HepG2 (cell line): ENCODE results near the gene LYSET. TPM values are rescaled to one million over a fixed set of nuclear protein-coding genes. Genes with fewer than 3 reads are reported as not detected.

Experiments
- ATF7 ChIP-seq, 2 experiments: fragments of 450-650 bp in 1 of 2; sonication (generic) in 1 of 2; formaldehyde crosslinking in 1 of 2; IDR thresholded peaks; 2 replicates each; pipeline versions ENCODE4 v1.4.0 to v1.6.1; 2016 to 2020; ENCODE audit warnings: antibody characterized with exemption in 1 of 2, mild to moderate bottlenecking in 1 of 2, missing genetic modification reagents in 1 of 2
- CHCHD3 ChIP-seq: sonication (generic); formaldehyde crosslinking; IDR thresholded peaks from 2 replicates; pipeline ENCODE4 v1.8.0; 2022; ENCODE audit warnings: mild to moderate bottlenecking, missing genetic modification reagents, moderate library complexity
- CHD2 ChIP-seq: IDR thresholded peaks from 2 replicates; pipeline ENCODE4 v1.6.1; 2011; ENCODE audit warnings: low read depth, low read length, improper control_type of control experiment
- ELK4 ChIP-seq: sonication (generic); formaldehyde crosslinking; IDR thresholded peaks from 2 replicates; pipeline ENCODE4 v1.9.0; 2021; ENCODE audit warnings: missing genetic modification reagents, borderline replicate concordance
- FIP1L1 ChIP-seq: fragments of 200-400 bp; formaldehyde crosslinking; IDR thresholded peaks from 2 replicates; pipeline ENCODE4 v1.6.1; 2018; ENCODE audit warnings: low read depth, mild to moderate bottlenecking, low read length, moderate library complexity, borderline replicate concordance; ENCODE audit not compliant: insufficient read depth
- GZF1 ChIP-seq: sonication (generic); formaldehyde crosslinking; IDR thresholded peaks from 2 replicates; pipeline ENCODE4 v1.5.1; 2020; ENCODE audit warnings: mild to moderate bottlenecking, missing genetic modification reagents
- MXD3 ChIP-seq: IDR thresholded peaks from 2 replicates; pipeline ENCODE4 v1.6.1; 2016; ENCODE audit warnings: mild to moderate bottlenecking, missing biosample characterization, missing genetic modification reagents
- NCOA5 ChIP-seq: sonication (generic); formaldehyde crosslinking; IDR thresholded peaks from 2 replicates; pipeline ENCODE4 v1.4.0; 2020; ENCODE audit warnings: missing genetic modification reagents
- NFIB ChIP-seq: sonication (generic); formaldehyde crosslinking; IDR thresholded peaks from 2 replicates; pipeline ENCODE4 v1.9.0; 2021; ENCODE audit warnings: missing genetic modification reagents, mild to moderate bottlenecking, borderline replicate concordance
- PLRG1 ChIP-seq: fragments of 450-650 bp; conservative IDR thresholded peaks from 2 replicates; pipeline ENCODE4 v1.6.1; 2016
- POLR2AphosphoS5 ChIP-seq: IDR thresholded peaks from 2 replicates; pipeline ENCODE4 v1.6.1; 2012; ENCODE audit warnings: low read depth, low read length
- RAD51 ChIP-seq: fragments of 450-650 bp; IDR thresholded peaks from 2 replicates; pipeline ENCODE4 v1.6.1; 2016; ENCODE audit warnings: borderline replicate concordance
- RBFOX2 ChIP-seq: fragments of 200-400 bp; formaldehyde crosslinking; IDR thresholded peaks from 2 replicates; pipeline ENCODE4 v1.6.1; 2017; ENCODE audit warnings: low read depth, mild to moderate bottlenecking, low read length
- SAP130 ChIP-seq: IDR thresholded peaks from 2 replicates; pipeline ENCODE4 v1.6.1; 2016; ENCODE audit warnings: low read depth
- SOX13 ChIP-seq, 3 experiments: fragments of 450-650 bp in 1 of 3; sonication (generic) in 1 of 3; formaldehyde crosslinking in 1 of 3; IDR thresholded peaks in 2 of 3; conservative IDR thresholded peaks in 1 of 3; 2 replicates each; pipeline versions ENCODE4 v1.5.0 to v1.6.1; 2016 to 2020; ENCODE audit warnings: antibody characterized with exemption in 1 of 3, mild to moderate bottlenecking in 1 of 3, missing compliant biosample characterization in 1 of 3, missing genetic modification reagents in 1 of 3, moderate library complexity in 1 of 3
- SP5 ChIP-seq: IDR thresholded peaks from 2 replicates; pipeline ENCODE4 v1.6.1; 2016; ENCODE audit warnings: low read depth, borderline replicate concordance
- THYN1 ChIP-seq: sonication (generic); formaldehyde crosslinking; IDR thresholded peaks from 2 replicates; pipeline ENCODE4 v1.8.1; 2023; ENCODE audit warnings: low read depth, mild to moderate bottlenecking, moderate library complexity, missing genetic modification reagents, borderline replicate concordance
- ZBTB25 ChIP-seq: IDR thresholded peaks from 2 replicates; pipeline ENCODE4 v1.6.1; 2018; ENCODE audit warnings: missing genetic modification reagents
- ZBTB8A ChIP-seq: sonication (generic); formaldehyde crosslinking; IDR thresholded peaks from 2 replicates; pipeline ENCODE4 v1.4.0; 2020; ENCODE audit warnings: mild to moderate bottlenecking, low read depth, missing genetic modification reagents, borderline replicate concordance
- ZFP62 ChIP-seq: sonication (generic); formaldehyde crosslinking; IDR thresholded peaks from 2 replicates; pipeline ENCODE4 v1.4.0; 2020; ENCODE audit warnings: missing genetic modification reagents
- ZFX ChIP-seq: sonication (generic); formaldehyde crosslinking; IDR thresholded peaks from 2 replicates; pipeline ENCODE4 v1.4.0; 2020; ENCODE audit warnings: mild to moderate bottlenecking, low read depth, missing genetic modification reagents, moderate library complexity
- ZNF180 ChIP-seq: sonication (generic); formaldehyde crosslinking; IDR thresholded peaks from 2 replicates; pipeline ENCODE4 v1.4.0; 2020; ENCODE audit warnings: low read depth, missing genetic modification reagents, borderline replicate concordance
- ZNF34 ChIP-seq: sonication (generic); formaldehyde crosslinking; IDR thresholded peaks from 2 replicates; pipeline ENCODE4 v1.4.0; 2020; ENCODE audit warnings: mild to moderate bottlenecking, missing genetic modification reagents, borderline replicate concordance
- ZNF605 ChIP-seq: sonication (generic); formaldehyde crosslinking; IDR thresholded peaks from 2 replicates; pipeline ENCODE4 v1.8.0; 2022; ENCODE audit warnings: mild to moderate bottlenecking, missing genetic modification reagents
- ZNF878 ChIP-seq: sonication (generic); formaldehyde crosslinking; IDR thresholded peaks from 2 replicates; pipeline ENCODE4 v1.8.1; 2023; ENCODE audit warnings: mild to moderate bottlenecking, missing genetic modification reagents, moderate library complexity
- polyA plus RNA-seq, 8 experiments: library from polyadenylated mRNA; depleted of rRNA in 3 of 8; stranded (reverse) in 7 of 8; unstranded in 1 of 8; fragments of >200 nt; fragmentation: Illumina TruSeq in 4 of 8; extraction: Trizol in 4 of 8; gene quantifications; 2 replicates each; pipeline versions ENCODE4 v1.2.1 to v1.2.3, GENCODE V29; 2011 to 2016; ENCODE audit warnings: low read depth in 4 of 8, missing spikeins in 1 of 8, mixed read lengths in 1 of 8; ENCODE audit not compliant: insufficient read depth in 1 of 8
- total RNA-seq, 5 experiments: library from RNA; depleted of rRNA; stranded (reverse); fragments of >200 nt; fragmentation: Illumina TruSeq; extraction: Trizol; gene quantifications; 2 replicates each; pipeline ENCODE4 v1.2.3, GENCODE V29; 2016; ENCODE audit warnings: low read depth in 1 of 5
- TF ChIP-seq, protein P1 (sequence below): IDR thresholded peaks from 2 replicates; pipeline ENCODE4 v1.6.1; 2016; ENCODE audit warnings: control low read depth

Gene LYSET
- total and polyA plus RNA-seq, 2 of the 13 experiments (the other 11 are each of a cell fraction or from before 2014, with no cell fraction given) = 19.1 to 36.6 TPM

DNA sequence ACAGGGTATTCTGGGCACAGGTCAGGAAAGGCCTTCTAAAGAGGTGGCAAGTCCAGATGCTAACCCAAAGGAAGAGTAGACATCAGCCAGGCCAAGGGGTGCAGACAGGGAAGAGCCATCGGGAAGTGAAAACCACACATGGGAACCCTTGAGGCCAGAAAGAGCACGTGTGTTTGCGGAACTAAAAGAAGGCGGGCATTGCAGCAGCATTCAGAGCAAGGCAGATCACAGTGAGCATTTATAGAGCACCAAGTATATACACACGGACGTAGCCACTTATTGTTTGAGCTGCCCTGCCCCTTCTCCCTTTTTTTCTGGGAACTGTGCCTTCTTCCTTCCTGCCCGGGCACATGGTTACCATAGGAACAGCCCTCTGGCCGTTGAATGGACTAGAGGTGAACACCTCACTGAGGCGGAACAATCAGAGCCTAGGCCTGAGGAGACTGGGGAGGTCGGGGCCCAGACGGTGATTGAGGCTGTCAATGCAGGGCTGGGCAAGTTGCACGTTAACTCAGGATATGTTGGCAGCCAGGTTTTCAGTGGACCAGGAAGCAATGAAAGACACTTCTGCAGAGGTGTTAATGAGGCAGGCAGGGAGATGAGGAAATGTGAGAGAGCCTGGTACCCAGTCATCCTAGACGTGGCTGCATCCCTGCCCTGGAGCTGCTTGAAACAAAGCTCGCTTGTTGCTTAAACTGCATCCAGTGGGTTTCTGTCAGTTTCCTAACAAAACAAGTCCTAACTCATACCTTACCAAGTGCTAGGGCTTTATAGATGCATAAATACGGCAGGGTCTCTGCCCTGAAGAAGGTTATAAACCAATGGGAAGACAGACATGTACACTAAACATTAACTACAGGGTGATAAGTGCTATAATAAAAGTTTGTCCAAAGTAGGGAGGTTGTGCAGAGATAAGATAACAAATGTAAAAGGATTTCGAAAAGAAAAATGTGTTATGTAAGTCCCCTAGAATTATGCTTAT is 34.6 kb upstream of the LYSET start (continued):
- TF ChIP-seq CHCHD3 (CRISPR knock-in tag) = no peak
- TF ChIP-seq ZNF878 (CRISPR knock-in tag) = no peak
- TF ChIP-seq, protein P1, sequence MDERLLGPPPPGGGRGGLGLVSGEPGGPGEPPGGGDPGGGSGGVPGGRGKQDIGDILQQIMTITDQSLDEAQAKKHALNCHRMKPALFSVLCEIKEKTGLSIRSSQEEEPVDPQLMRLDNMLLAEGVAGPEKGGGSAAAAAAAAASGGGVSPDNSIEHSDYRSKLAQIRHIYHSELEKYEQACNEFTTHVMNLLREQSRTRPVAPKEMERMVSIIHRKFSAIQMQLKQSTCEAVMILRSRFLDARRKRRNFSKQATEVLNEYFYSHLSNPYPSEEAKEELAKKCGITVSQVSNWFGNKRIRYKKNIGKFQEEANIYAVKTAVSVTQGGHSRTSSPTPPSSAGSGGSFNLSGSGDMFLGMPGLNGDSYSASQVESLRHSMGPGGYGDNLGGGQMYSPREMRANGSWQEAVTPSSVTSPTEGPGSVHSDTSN (CRISPR knock-in tag) = peak; percentile 86
- peak; percentile 97 for TF ChIP-seq GZF1 (CRISPR knock-in tag)
- TF ChIP-seq RBFOX2 = no peak
- no peak for TF ChIP-seq ZFP62 (CRISPR knock-in tag)
- no peak for TF ChIP-seq FIP1L1
- no peak for TF ChIP-seq CHD2
- 0 out of 2 replicates have a peak, but pooled peaks have one; percentile 22 for TF ChIP-seq ZFX (CRISPR knock-in tag)
- peak; percentile 68 for TF ChIP-seq SAP130 (CRISPR knock-in tag)
- TF ChIP-seq ZNF34 (CRISPR knock-in tag) = no peak
- TF ChIP-seq PLRG1 = no peak
- TF ChIP-seq SP5 = no peak
- TF ChIP-seq SOX13 (IDR thresholded peaks at IDR 0.05) = no peak
- no peak for TF ChIP-seq SOX13 (CRISPR knock-in tag; conservative IDR thresholded peaks at IDR 0.05 in 1 of 2, IDR thresholded peaks at IDR 0.05 in 1 of 2)
- no peak for TF ChIP-seq ATF7 (IDR thresholded peaks at IDR 0.05)
- no peak for TF ChIP-seq ATF7 (CRISPR knock-in tag; IDR thresholded peaks at IDR 0.05)
- no peak for TF ChIP-seq MXD3 (CRISPR knock-in tag)
- no peak for TF ChIP-seq THYN1 (CRISPR knock-in tag)
- TF ChIP-seq NFIB (CRISPR knock-in tag) = no peak
- no peak for TF ChIP-seq NCOA5
- no peak for TF ChIP-seq ELK4 (CRISPR knock-in tag)
- TF ChIP-seq RAD51 = no peak
- TF ChIP-seq ZBTB8A (CRISPR knock-in tag) = no peak
- no peak for TF ChIP-seq ZNF180 (CRISPR knock-in tag)
- TF ChIP-seq ZNF605 (CRISPR knock-in tag) = no peak
- no peak for TF ChIP-seq ZBTB25
- TF ChIP-seq POLR2AphosphoS5 = no peak
